GM23338 (cell line): ENCODE data around the gene HERC4. TPM values are rescaled to one million over a fixed set of nuclear protein-coding genes. Genes with fewer than 3 reads are reported as not detected.

Source experiments
- ATAC-seq: fragments of 200-7000 bp; cut with Tn5 transposase; 3 replicates; pipeline ENCODE4 v1.9.1; 2020
- DNase-seq: peaks from one replicate; pipeline ENCODE4 v3.0.0-alpha.2; 2015; ENCODE audit warnings: low spot score
- H2AFZ ChIP-seq: fragments of 200-600 bp; sonication (generic); 2 replicates; pipeline ENCODE4 v1.8.0; 2016; ENCODE audit warnings: antibody characterized with exemption, mild to moderate bottlenecking, moderate library complexity
- H3F3A ChIP-seq: fragments of 200-600 bp; sonication (generic); replicated peaks from 2 replicates; pipeline ENCODE4 v1.8.0; 2017; ENCODE audit warnings: antibody characterized with exemption, mixed run types, low read depth
- H3K27ac ChIP-seq: fragments of 200-600 bp; sonication (generic); 2 replicates; pipeline ENCODE4 v1.6.1; 2016; ENCODE audit warnings: low read depth
- H3K27me3 ChIP-seq: fragments of 200-600 bp; sonication (generic); 2 replicates; pipeline ENCODE4 v1.8.0; 2016; ENCODE audit warnings: mild to moderate bottlenecking, mixed run types, moderate library complexity; ENCODE audit not compliant: insufficient read depth
- H3K36me3 ChIP-seq: fragments of 200-600 bp; sonication (generic); 2 replicates; pipeline ENCODE4 v1.8.0; 2016; ENCODE audit warnings: mild to moderate bottlenecking; ENCODE audit not compliant: insufficient read depth
- H3K4me1 ChIP-seq: fragments of 200-600 bp; sonication (generic); 2 replicates; pipeline ENCODE4 v1.8.0; 2016; ENCODE audit warnings: mild to moderate bottlenecking, moderate library complexity; ENCODE audit not compliant: insufficient read depth
- H3K4me2 ChIP-seq: fragments of 200-600 bp; sonication (generic); 2 replicates; pipeline ENCODE4 v1.7.1; 2017; ENCODE audit warnings: mixed run types
- H3K4me3 ChIP-seq: fragments of 200-600 bp; sonication (generic); 2 replicates; pipeline ENCODE4 v1.6.1; 2016; ENCODE audit warnings: mixed run types
- H3K79me2 ChIP-seq: fragments of 200-600 bp; sonication (generic); replicated peaks from 2 replicates; pipeline ENCODE4 v1.8.0; 2017; ENCODE audit warnings: mild to moderate bottlenecking; ENCODE audit not compliant: insufficient read depth
- H3K9me2 ChIP-seq: fragments of 200-600 bp; sonication (generic); 2 replicates; pipeline ENCODE4 v1.8.0; 2017; ENCODE audit not compliant: insufficient read depth
- H4K20me1 ChIP-seq: fragments of 200-600 bp; sonication (generic); replicated peaks from 2 replicates; pipeline ENCODE4 v1.8.0; 2017; ENCODE audit warnings: mild to moderate bottlenecking; ENCODE audit not compliant: insufficient read depth
- H3K27ac Mint-ChIP-seq: 2 replicates; pipeline ENCODE4 v1.8.0; 2020; ENCODE audit warnings: inconsistent platforms, mild to moderate bottlenecking, moderate library complexity, mixed read lengths
- H3K27me3 Mint-ChIP-seq: 3 replicates; pipeline ENCODE4 v1.8.0; 2022; ENCODE audit warnings: low read depth, mild to moderate bottlenecking, moderate library complexity, mixed read lengths, inconsistent platforms; ENCODE audit not compliant: insufficient read depth, poor library complexity
- H3K36me3 Mint-ChIP-seq: 3 replicates; pipeline ENCODE4 v1.8.0; 2021; ENCODE audit warnings: low read depth, mild to moderate bottlenecking, inconsistent platforms, moderate library complexity, mixed read lengths
- H3K4me1 Mint-ChIP-seq: 3 replicates; pipeline ENCODE4 v1.8.0; 2020; ENCODE audit warnings: mild to moderate bottlenecking, inconsistent platforms, mixed read lengths
- H3K4me3 Mint-ChIP-seq: 3 replicates; pipeline ENCODE4 v1.8.0; 2021; ENCODE audit warnings: moderate library complexity, mild to moderate bottlenecking, inconsistent platforms, mixed read lengths
- H3K9me3 Mint-ChIP-seq: 3 replicates; pipeline ENCODE4 v1.8.0; 2020; ENCODE audit warnings: moderate library complexity, mild to moderate bottlenecking, inconsistent platforms, mixed read lengths
- CREB1 ChIP-seq: fragments of 250-450 bp; sonication (Bioruptor Pico); IDR thresholded peaks from 2 replicates; pipeline ENCODE4 v1.5.0; 2020; ENCODE audit warnings: low read depth, mild to moderate bottlenecking, moderate library complexity
- CTCF ChIP-seq, 2 experiments: fragments of 200-600 bp in 1 of 2; sonication (generic) in 1 of 2; conservative IDR thresholded peaks; 2 replicates each; pipeline versions ENCODE4 v1.5.1 to v1.6.1; 2016 to 2017; ENCODE audit warnings: antibody characterized with exemption in 2 of 2, low read depth in 2 of 2, mild to moderate bottlenecking in 2 of 2, moderate library complexity in 1 of 2
- ETS1 ChIP-seq: IDR thresholded peaks from 2 replicates; pipeline ENCODE4 v1.6.1; 2016; ENCODE audit warnings: antibody characterized with exemption
- EZH2 ChIP-seq: fragments of 200-600 bp; sonication (generic); IDR thresholded peaks from one replicate; pipeline ENCODE4 v1.8.0; 2017; ENCODE audit warnings: antibody characterized with exemption, mild to moderate bottlenecking, low read depth; ENCODE audit not compliant: unreplicated experiment
- EZH2phosphoT487 ChIP-seq: fragments of 200-600 bp; sonication (generic); IDR thresholded peaks from one replicate; pipeline ENCODE4 v1.8.1; 2018; ENCODE audit warnings: antibody characterized with exemption; ENCODE audit not compliant: unreplicated experiment
- JUNB ChIP-seq: IDR thresholded peaks from one replicate; pipeline ENCODE4 v1.6.1; 2016; ENCODE audit warnings: antibody characterized with exemption; ENCODE audit not compliant: unreplicated experiment
- NANOG ChIP-seq: IDR thresholded peaks from 2 replicates; pipeline ENCODE4 v1.6.1; 2016; ENCODE audit warnings: antibody characterized with exemption, borderline replicate concordance
- POLR2AphosphoS5 ChIP-seq: IDR thresholded peaks from 2 replicates; pipeline ENCODE4 v1.6.1; 2016; ENCODE audit warnings: antibody characterized with exemption, low read depth
- REST ChIP-seq: IDR thresholded peaks from one replicate; pipeline ENCODE4 v1.6.1; 2018; ENCODE audit warnings: antibody characterized with exemption; ENCODE audit not compliant: unreplicated experiment
- STAT1 ChIP-seq: IDR thresholded peaks from one replicate; pipeline ENCODE4 v1.6.1; 2016; ENCODE audit warnings: antibody characterized with exemption; ENCODE audit not compliant: unreplicated experiment
- ZNF114 ChIP-seq: fragments of 250-450 bp; sonication (Bioruptor Pico); IDR thresholded peaks from 2 replicates; pipeline ENCODE4 v1.5.0; 2020; ENCODE audit warnings: mild to moderate bottlenecking, moderate library complexity
- ZNF331 ChIP-seq: fragments of 250-450 bp; sonication (Bioruptor Pico); IDR thresholded peaks from 2 replicates; pipeline ENCODE4 v1.5.0; 2020; ENCODE audit warnings: low read depth, mild to moderate bottlenecking, moderate library complexity
- polyA plus RNA-seq: library from polyadenylated mRNA; unstranded; fragments of >200 nt; fragmentation: Nextera tagmentation; extraction: Ambion mirVana; gene quantifications from 2 replicates; pipeline ENCODE4 v1.2.1, GENCODE V29; 2016
- total RNA-seq: library from RNA; depleted of rRNA; stranded (reverse); fragments of >200 nt; shearing (Covaris generic); gene quantifications from 2 replicates; pipeline ENCODE4 v1.2.3, GENCODE V29; 2014
- TF ChIP-seq, protein P1 (sequence below): fragments of 250-450 bp; sonication (Bioruptor Pico); IDR thresholded peaks from 2 replicates; pipeline ENCODE4 v1.5.0; 2020; ENCODE audit warnings: mild to moderate bottlenecking, moderate library complexity

HERC4 gene
- total and polyA plus RNA-seq, 2 experiments from 2014 or later, result 20.1 to 67.2 TPM

- no peaks in the 10 kb centered on the region for H3K79me2 ChIP-seq
- peaks cover 9% of the 10 kb centered on the region; the same call in 2 of the 3 replicates for H3K36me3 Mint-ChIP-seq
- H2AFZ ChIP-seq, result no peak overlapping the region
- H3K9me2 ChIP-seq, result no peaks in the 10 kb centered on the region
- no peak overlapping the region for H3K4me3 Mint-ChIP-seq
- no peak overlapping the region for H3K27ac Mint-ChIP-seq
- H3K27me3 Mint-ChIP-seq, result no peaks in the 10 kb centered on the region
- H3K36me3 ChIP-seq, result 0 out of 2 replicates have a peak, but pooled peaks cover 3% of the 10 kb centered on the region
- no peaks in the 10 kb centered on the region for H3K27me3 ChIP-seq
- no peak overlapping the region for H3K4me2 ChIP-seq
- DNase-seq (no peak), ATAC-seq (no peak)
- H3F3A ChIP-seq, result no peaks in the 10 kb centered on the region
- H3K27ac ChIP-seq, result no peak overlapping the region
- H3K4me3 ChIP-seq, result no peak overlapping the region
- no peaks in the 10 kb centered on the region for H3K9me3 Mint-ChIP-seq
- no peaks in the 10 kb centered on the region for H4K20me1 ChIP-seq
- TF ChIP-seq STAT1, result no peak
- TF ChIP-seq CTCF (conservative IDR thresholded peaks at IDR 0.05; ENCODE audit: low read depth in 2 of 2), result no peak
- TF ChIP-seq, protein P1, sequence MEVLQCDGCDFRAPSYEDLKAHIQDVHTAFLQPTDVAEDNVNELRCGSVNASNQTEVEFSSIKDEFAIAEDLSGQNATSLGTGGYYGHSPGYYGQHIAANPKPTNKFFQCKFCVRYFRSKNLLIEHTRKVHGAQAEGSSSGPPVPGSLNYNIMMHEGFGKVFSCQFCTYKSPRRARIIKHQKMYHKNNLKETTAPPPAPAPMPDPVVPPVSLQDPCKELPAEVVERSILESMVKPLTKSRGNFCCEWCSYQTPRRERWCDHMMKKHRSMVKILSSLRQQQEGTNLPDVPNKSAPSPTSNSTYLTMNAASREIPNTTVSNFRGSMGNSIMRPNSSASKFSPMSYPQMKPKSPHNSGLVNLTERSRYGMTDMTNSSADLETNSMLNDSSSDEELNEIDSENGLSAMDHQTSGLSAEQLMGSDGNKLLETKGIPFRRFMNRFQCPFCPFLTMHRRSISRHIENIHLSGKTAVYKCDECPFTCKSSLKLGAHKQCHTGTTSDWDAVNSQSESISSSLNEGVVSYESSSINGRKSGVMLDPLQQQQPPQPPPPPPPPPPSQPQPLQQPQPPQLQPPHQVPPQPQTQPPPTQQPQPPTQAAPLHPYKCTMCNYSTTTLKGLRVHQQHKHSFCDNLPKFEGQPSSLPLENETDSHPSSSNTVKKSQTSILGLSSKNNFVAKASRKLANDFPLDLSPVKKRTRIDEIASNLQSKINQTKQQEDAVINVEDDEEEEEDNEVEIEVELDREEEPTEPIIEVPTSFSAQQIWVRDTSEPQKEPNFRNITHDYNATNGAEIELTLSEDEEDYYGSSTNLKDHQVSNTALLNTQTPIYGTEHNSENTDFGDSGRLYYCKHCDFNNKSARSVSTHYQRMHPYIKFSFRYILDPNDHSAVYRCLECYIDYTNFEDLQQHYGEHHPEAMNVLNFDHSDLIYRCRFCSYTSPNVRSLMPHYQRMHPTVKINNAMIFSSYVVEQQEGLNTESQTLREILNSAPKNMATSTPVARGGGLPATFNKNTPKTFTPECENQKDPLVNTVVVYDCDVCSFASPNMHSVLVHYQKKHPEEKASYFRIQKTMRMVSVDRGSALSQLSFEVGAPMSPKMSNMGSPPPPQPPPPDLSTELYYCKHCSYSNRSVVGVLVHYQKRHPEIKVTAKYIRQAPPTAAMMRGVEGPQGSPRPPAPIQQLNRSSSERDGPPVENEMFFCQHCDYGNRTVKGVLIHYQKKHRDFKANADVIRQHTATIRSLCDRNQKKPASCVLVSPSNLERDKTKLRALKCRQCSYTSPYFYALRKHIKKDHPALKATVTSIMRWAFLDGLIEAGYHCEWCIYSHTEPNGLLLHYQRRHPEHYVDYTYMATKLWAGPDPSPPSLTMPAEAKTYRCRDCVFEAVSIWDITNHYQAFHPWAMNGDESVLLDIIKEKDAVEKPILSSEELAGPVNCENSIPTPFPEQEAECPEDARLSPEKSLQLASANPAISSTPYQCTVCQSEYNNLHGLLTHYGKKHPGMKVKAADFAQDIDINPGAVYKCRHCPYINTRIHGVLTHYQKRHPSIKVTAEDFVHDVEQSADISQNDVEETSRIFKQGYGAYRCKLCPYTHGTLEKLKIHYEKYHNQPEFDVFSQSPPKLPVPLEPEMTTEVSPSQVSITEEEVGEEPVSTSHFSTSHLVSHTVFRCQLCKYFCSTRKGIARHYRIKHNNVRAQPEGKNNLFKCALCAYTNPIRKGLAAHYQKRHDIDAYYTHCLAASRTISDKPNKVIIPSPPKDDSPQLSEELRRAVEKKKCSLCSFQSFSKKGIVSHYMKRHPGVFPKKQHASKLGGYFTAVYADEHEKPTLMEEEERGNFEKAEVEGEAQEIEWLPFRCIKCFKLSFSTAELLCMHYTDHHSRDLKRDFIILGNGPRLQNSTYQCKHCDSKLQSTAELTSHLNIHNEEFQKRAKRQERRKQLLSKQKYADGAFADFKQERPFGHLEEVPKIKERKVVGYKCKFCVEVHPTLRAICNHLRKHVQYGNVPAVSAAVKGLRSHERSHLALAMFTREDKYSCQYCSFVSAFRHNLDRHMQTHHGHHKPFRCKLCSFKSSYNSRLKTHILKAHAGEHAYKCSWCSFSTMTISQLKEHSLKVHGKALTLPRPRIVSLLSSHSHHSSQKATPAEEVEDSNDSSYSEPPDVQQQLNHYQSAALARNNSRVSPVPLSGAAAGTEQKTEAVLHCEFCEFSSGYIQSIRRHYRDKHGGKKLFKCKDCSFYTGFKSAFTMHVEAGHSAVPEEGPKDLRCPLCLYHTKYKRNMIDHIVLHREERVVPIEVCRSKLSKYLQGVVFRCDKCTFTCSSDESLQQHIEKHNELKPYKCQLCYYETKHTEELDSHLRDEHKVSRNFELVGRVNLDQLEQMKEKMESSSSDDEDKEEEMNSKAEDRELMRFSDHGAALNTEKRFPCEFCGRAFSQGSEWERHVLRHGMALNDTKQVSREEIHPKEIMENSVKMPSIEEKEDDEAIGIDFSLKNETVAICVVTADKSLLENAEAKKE (CRISPR knock-in tag), result no peak
- no peak for TF ChIP-seq JUNB
- no peak for TF ChIP-seq ZNF331
- no peak for TF ChIP-seq POLR2AphosphoS5
- no peak for TF ChIP-seq CREB1
- no peak for TF ChIP-seq EZH2
- TF ChIP-seq ZNF114 (CRISPR knock-in tag), result no peak
- TF ChIP-seq EZH2phosphoT487, result no peak
- TF ChIP-seq NANOG, result no peak
- TF ChIP-seq REST, result no peak
- TF ChIP-seq ETS1, result no peak
- peaks cover 6% of the 10 kb centered on the region; the same call in 1 of the 2 replicates for H3K4me1 ChIP-seq
- peaks cover 12% of the 10 kb centered on the region for H3K4me1 Mint-ChIP-seq
These were observed 141.9 kb downstream of the HERC4 start for GRCh38 chr10:67933199-67933598.
